HUES48 (cell line): ENCODE measurements around the gene GRB10.

Source experiments
- H3K27ac ChIP-seq: one replicate; pipeline ENCODE4 v1.7.0; 2013; ENCODE audit warnings: low read depth, low read length, inconsistent platforms
- H3K27me3 ChIP-seq: 2 replicates; pipeline ENCODE4 v1.6.1; 2013; ENCODE audit warnings: mild to moderate bottlenecking, low read length; ENCODE audit not compliant: control insufficient read depth, insufficient read depth
- H3K36me3 ChIP-seq: 2 replicates; pipeline ENCODE4 v1.6.1; 2013; ENCODE audit warnings: low read length; ENCODE audit not compliant: control insufficient read depth, insufficient read depth
- H3K4me1 ChIP-seq: 2 replicates; pipeline ENCODE4 v1.6.1; 2013; ENCODE audit warnings: mild to moderate bottlenecking, low read length; ENCODE audit not compliant: control insufficient read depth, insufficient read depth
- H3K4me3 ChIP-seq: 2 replicates; pipeline ENCODE4 v1.5.1; 2013; ENCODE audit warnings: mild to moderate bottlenecking, low read depth, low read length
- H3K9ac ChIP-seq: 2 replicates; pipeline ENCODE4 v1.6.1; 2013; ENCODE audit warnings: mild to moderate bottlenecking, low read depth, low read length, moderate library complexity
- H3K9me3 ChIP-seq: 2 replicates; pipeline ENCODE4 v1.6.1; 2013; ENCODE audit warnings: low read length; ENCODE audit not compliant: control insufficient read depth, insufficient read depth

Gene GRB10

GRCh38 chr7:50718876-50719275 lies 63.8 kb downstream of the GRB10 start:
- H3K36me3 ChIP-seq = no peaks in the 10 kb centered on the region
- no peak overlapping the region for H3K4me3 ChIP-seq
- no peaks in the 10 kb centered on the region for H3K27me3 ChIP-seq
- no peak overlapping the region for H3K9ac ChIP-seq
- no peak overlapping the region for H3K27ac ChIP-seq
- H3K4me1 ChIP-seq = peaks cover 16% of the 10 kb centered on the region
- no peaks in the 10 kb centered on the region for H3K9me3 ChIP-seq

GRCh38 chr7:50718311-50718710 lies 64.4 kb downstream of the GRB10 start:
- H3K9ac ChIP-seq = no peak overlapping the region
- H3K9me3 ChIP-seq = no peaks in the 10 kb centered on the region
- H3K27ac ChIP-seq = no peak overlapping the region
- no peaks in the 10 kb centered on the region for H3K27me3 ChIP-seq
- H3K4me3 ChIP-seq = no peak overlapping the region
- H3K4me1 ChIP-seq = peaks cover 16% of the 10 kb centered on the region
- no peaks in the 10 kb centered on the region for H3K36me3 ChIP-seq

- no peaks in the 10 kb centered on the region for H3K36me3 ChIP-seq
- H3K27ac ChIP-seq = no peak overlapping the region
- peaks cover 21% of the 10 kb centered on the region for H3K4me1 ChIP-seq
- no peak overlapping the region for H3K4me3 ChIP-seq
- H3K27me3 ChIP-seq = no peaks in the 10 kb centered on the region
- H3K9ac ChIP-seq = no peak overlapping the region
- no peaks in the 10 kb centered on the region for H3K9me3 ChIP-seq
Measured at GRCh38 chr7:50717181-50717580, 65.5 kb downstream of the GRB10 start.

DNA sequence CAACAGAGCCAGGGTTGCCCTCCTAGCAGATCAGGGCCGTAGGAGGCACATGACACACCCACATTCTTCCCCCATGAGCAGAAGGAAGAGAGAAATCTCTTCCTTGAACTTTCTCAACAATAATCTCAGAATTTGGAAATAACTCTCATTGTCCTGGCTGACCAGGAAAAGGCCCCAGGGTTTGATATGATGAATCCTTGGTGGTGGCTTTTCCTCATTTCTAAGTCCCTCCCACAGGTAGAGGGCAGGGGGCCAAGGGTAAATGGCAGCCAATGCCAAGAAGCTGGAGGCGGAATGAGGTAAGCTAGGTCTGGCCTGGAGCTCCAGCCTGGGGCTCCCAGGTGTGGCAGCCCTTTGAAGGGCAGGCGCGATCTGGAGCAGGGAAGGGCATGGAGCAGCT lies 67.8 kb downstream of the GRB10 start:
- peaks cover 18% of the 10 kb centered on the region for H3K4me1 ChIP-seq
- H3K27ac ChIP-seq = no peak overlapping the region
- no peak overlapping the region for H3K4me3 ChIP-seq
- H3K36me3 ChIP-seq = peaks cover 4% of the 10 kb centered on the region; the same call in 1 of the 2 replicates
- H3K27me3 ChIP-seq = no peaks in the 10 kb centered on the region
- no peaks in the 10 kb centered on the region for H3K9me3 ChIP-seq
- H3K9ac ChIP-seq = no peak overlapping the region

DNA sequence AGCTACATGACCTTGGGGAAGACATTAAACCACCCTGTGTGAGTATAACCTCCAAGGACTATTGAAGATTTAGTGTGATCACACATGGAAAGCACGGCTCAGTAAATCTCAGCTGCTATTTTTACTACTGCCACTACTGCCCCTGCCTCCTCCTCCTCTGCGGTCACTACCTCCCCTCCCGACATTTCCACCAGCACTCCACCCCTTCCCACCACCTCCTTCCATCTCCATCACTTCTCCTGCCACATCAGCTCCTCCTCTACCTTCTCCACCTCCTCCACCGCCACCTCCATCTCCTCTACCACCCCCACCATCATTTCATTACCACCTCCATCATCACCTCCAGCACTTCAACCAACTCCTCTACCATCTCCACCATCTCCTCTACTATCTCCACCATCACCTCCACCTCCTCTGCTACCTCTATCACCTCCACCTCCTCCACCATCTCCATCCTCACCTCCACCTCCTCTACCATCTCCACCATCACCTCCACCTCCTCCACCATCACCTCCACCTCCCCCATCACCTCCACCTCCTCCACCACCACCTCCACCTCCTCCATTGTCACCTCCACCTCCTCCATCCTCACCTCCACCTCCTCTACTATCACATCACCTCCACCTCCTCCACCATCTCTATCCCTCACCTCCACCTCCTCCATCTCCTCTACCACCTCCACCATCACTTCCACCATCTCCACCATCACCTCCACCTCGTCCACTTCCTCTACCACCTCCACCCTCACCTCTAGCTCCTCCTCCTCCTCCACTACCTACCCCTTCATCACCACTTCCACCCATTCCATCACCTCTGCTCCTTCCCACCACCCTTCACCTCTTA lies 69.4 kb downstream of the GRB10 start:
- Histone ChIP-seq H3K4me1 (0 out of 2 replicates have a peak, but pooled peaks cover 12% of the 10 kb centered on the region), H3K9ac (no peak overlapping the region), H3K36me3 (peaks cover 4% of the 10 kb centered on the region; the same call in 1 of the 2 replicates), H3K27ac (no peak overlapping the region), H3K4me3 (no peak overlapping the region), H3K9me3 (no peaks in the 10 kb centered on the region), H3K27me3 (no peaks in the 10 kb centered on the region)

DNA sequence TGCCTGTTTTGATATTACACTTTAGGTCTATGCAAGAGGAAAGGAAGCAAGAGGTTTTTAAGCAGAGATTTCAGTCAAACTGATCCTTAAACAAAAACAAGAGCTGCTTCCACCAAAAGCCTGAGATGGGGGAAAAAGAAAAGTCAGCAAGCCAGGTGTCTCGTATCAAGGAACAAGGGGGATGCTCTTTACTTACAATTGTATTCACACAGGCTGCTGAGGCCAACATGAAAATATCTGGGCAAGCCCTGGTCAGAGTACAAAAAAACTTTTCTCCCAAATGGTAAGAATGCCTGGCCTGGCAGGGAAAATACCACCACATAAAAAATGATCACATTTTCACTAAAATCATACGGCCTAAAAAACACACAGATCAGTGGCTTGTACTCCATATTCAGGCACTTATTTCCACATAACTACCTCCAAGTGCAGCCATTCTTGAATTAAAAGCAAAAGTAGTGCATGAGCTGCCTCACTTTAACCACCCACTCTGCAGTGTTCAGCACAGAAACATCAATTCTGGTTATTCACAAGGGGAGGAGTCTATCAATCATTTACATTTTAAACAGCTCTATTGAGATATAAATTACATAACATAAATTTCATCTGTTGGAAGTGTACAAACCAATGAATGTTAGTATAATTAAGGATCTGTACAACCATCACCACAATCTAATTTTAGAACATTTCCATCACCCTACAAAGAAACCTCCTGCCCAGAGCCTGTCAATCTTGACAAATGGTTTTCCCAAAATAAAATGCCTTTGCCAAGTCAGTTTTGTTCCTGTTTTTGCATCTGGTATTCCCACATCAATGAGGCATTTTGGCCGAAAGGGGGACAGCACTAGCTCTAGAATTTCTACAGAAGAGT lies 70.2 kb downstream of the GRB10 start:
- no peaks in the 10 kb centered on the region for H3K27me3 ChIP-seq
- H3K4me1 ChIP-seq = 0 out of 2 replicates have a peak, but pooled peaks cover 12% of the 10 kb centered on the region
- H3K36me3 ChIP-seq = peaks cover 4% of the 10 kb centered on the region; the same call in 1 of the 2 replicates
- H3K9ac ChIP-seq = no peak overlapping the region
- no peak overlapping the region for H3K4me3 ChIP-seq
- H3K27ac ChIP-seq = no peak overlapping the region
- no peaks in the 10 kb centered on the region for H3K9me3 ChIP-seq

DNA sequence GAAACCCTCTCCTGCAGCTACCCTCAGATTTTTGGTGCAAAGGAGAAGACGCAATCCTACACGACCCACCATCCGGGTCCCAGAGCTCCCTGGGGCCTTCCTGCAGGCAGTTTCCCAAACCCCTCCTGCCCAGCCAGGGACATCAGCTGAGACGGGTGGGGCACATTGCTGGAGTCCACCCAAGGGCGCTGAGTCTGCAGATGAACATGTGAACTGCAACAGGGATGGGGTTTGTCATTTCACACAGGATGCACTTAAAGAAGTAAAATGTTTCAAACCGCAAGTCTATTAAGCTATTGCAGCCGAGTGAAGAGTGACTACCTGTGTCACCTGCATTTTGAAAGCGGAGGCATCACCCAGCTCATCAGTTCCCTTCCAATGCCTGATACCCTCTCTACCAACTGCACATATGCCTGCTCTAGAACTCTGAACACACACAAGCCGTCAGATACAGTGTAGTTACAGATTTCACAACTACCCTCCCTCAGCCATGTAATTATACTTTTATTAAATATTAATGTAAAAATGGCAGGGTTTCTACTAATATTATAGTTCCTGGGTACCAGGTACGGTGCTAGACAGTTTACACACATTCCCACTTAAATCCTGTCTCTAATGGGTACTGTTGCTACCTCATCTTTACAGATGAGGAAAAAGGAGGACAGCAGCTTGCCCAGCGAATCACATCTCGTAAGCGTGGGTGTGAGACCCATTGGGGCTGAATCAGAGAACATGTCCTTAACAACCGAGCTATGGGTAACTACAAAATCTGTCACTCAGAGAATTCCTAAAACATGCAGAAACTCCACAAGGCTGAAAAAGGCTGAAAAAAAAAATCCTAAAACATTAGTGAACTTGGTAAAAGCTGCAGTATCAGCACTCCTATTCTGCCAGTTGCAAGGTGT lies 71.2 kb downstream of the GRB10 start:
- Histone ChIP-seq H3K27me3 (no peaks in the 10 kb centered on the region), H3K4me3 (no peak overlapping the region), H3K9ac (no peak overlapping the region), H3K9me3 (no peaks in the 10 kb centered on the region), H3K4me1 (0 out of 2 replicates have a peak, but pooled peaks cover 12% of the 10 kb centered on the region), H3K27ac (no peak overlapping the region), H3K36me3 (peaks cover 4% of the 10 kb centered on the region; the same call in 1 of the 2 replicates)

DNA sequence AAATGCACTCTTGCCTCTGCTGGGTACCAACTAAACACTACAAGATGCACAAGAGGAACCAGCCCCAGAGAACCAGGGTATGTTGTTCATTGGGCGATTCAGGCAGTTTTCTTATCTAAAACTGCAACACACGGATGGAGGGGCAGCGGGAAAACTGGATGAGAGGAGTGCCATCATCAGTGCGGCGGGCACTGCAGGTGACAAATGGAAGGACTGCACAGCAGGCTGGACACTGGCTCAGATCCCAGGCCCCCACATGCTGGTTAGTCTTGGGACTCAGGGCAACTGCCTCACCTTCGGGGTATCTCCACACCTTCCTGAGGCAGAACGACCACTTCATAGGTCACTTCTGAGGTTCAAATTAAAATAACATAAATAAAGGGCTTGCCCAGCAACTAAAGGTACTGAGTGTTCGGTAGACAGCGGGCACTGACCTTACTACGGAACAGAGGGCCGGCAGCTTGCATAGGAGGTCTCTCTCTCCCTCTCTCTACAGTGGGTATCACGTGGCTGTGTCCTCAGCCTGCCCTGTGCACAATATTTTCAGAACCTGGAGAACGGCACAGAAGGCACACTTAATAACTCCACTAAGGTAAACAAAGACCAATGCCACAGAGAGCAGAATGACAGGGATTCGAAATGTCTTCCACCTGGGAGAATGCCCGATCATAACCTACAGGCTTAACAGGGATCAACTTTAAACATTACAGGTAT lies 72.1 kb downstream of the GRB10 start:
- H3K27ac ChIP-seq = no peak overlapping the region
- no peak overlapping the region for H3K9ac ChIP-seq
- peaks cover 4% of the 10 kb centered on the region; the same call in 1 of the 2 replicates for H3K36me3 ChIP-seq
- H3K4me3 ChIP-seq = no peak overlapping the region
- peaks cover 17% of the 10 kb centered on the region for H3K4me1 ChIP-seq
- no peaks in the 10 kb centered on the region for H3K9me3 ChIP-seq
- no peaks in the 10 kb centered on the region for H3K27me3 ChIP-seq

DNA sequence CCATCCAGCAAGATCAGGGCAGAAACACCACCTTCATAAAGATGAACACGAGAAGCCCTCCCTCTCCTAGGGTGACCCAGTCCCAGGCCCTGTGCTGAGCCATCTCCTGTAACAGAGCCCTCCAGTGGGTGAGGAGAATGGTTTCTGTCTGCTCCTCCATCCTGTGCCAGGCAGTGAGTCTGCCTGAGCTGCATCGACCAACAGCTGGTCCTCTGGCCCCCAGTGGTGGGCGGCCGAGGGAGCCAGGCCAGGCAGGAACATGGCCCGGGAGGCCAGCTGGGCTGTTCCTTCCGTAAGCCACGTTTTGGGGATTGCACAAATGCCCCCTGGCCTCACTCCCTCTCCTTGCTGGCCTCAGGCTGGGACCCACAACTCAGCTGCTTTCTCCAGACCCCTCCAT lies 73.5 kb downstream of the GRB10 start:
- H3K36me3 ChIP-seq = peaks cover 4% of the 10 kb centered on the region; the same call in 1 of the 2 replicates
- H3K4me1 ChIP-seq = peaks cover 30% of the 10 kb centered on the region
- no peaks in the 10 kb centered on the region for H3K9me3 ChIP-seq
- no peak overlapping the region for H3K27ac ChIP-seq
- H3K4me3 ChIP-seq = no peak overlapping the region
- H3K9ac ChIP-seq = no peak overlapping the region
- no peaks in the 10 kb centered on the region for H3K27me3 ChIP-seq
